HG02588 (cell line): ENCODE results near the gene SALL3.

Experiments
- ATAC-seq: cut with Tn5 transposase; IDR thresholded peaks from one replicate; pipeline ENCODE4 v1.9.1; 2021; ENCODE audit warnings: mild to moderate bottlenecking, moderate library complexity; ENCODE audit not compliant: unreplicated experiment

The SALL3 gene

GRCh38 chr18:78999939-79000338 lies 20.3 kb downstream of the SALL3 start:
- no peak for ATAC-seq

GRCh38 chr18:79000997-79001396 lies 21.4 kb downstream of the SALL3 start:
- ATAC-seq = no peak

- ATAC-seq = no peak
These were observed 26.0 kb downstream of the SALL3 start for GRCh38 chr18:79005653-79006052.

- no peak for ATAC-seq
These were observed 26.6 kb downstream of the SALL3 start for GRCh38 chr18:79006106-79006795.

GRCh38 chr18:79007440-79007839 lies 27.8 kb downstream of the SALL3 start:
- ATAC-seq = no peak

- ATAC-seq = no peak
These were observed 28.8 kb downstream of the SALL3 start for GRCh38 chr18:79008356-79008940.

- no peak for ATAC-seq
These were observed 31.2 kb downstream of the SALL3 start for GRCh38 chr18:79010802-79011201.

GRCh38 chr18:79011300-79011870 lies 31.8 kb downstream of the SALL3 start:
- ATAC-seq = no peak

- ATAC-seq = no peak
These were observed 34.3 kb downstream of the SALL3 start for GRCh38 chr18:79013869-79014268.

- ATAC-seq = no peak
These were observed 39.3 kb downstream of the SALL3 start for GRCh38 chr18:79018911-79019310.

- ATAC-seq = no peak
These were observed 40.3 kb downstream of the SALL3 start for GRCh38 chr18:79019881-79020280.

GRCh38 chr18:79022603-79023002 lies 43.0 kb downstream of the SALL3 start:
- ATAC-seq = no peak

- ATAC-seq = no peak
These were observed 46.9 kb downstream of the SALL3 start for GRCh38 chr18:79026491-79026890.

- no peak for ATAC-seq
These were observed 51.1 kb downstream of the SALL3 start for GRCh38 chr18:79030680-79031079.

GRCh38 chr18:79042276-79042675 lies 62.7 kb downstream of the SALL3 start:
- ATAC-seq = no peak

- no peak for ATAC-seq
These were observed 63.7 kb downstream of the SALL3 start for GRCh38 chr18:79043288-79043687.

GRCh38 chr18:79046522-79046921 lies 66.9 kb downstream of the SALL3 start:
- ATAC-seq = no peak

- ATAC-seq = no peak
These were observed 68.1 kb downstream of the SALL3 start for GRCh38 chr18:79047556-79048244.

- no peak for ATAC-seq
These were observed 68.6 kb downstream of the SALL3 start for GRCh38 chr18:79048245-79048632.

GRCh38 chr18:79049506-79049905 lies 69.9 kb downstream of the SALL3 start:
- ATAC-seq = no peak
